ENCODE data around the gene ATP8A2.

GRCh38 chr13:25927363-25927762, 555.6 kb downstream of the ATP8A2 start:
- TF ChIP-seq CTCF (conservative IDR thresholded peaks at IDR 0.05; ENCODE audit: low read length), result no peak
- TF ChIP-seq EZH2phosphoT487 (IDR thresholded peaks at IDR 0.05; ENCODE audit: borderline replicate concordance, low read depth, low read length), result no peak

Measured in OCI-LY7 (cell line).